BLaER1 (cell line): ENCODE measurements around the gene PTPRK.

Experiments used
- H3K27ac ChIP-seq: shearing (Covaris generic); formaldehyde crosslinking; 2 replicates; pipeline ENCODE4 v1.8.1; 2022
- H3K27me3 ChIP-seq: shearing (Covaris generic); formaldehyde crosslinking; 2 replicates; pipeline ENCODE4 v1.8.1; 2022
- H3K36me3 ChIP-seq: shearing (Covaris generic); formaldehyde crosslinking; 2 replicates; pipeline ENCODE4 v1.8.1; 2022
- H3K4me1 ChIP-seq: shearing (Covaris generic); formaldehyde crosslinking; 2 replicates; pipeline ENCODE4 v1.8.1; 2022
- H3K4me2 ChIP-seq: shearing (Covaris generic); formaldehyde crosslinking; 2 replicates; pipeline ENCODE4 v1.8.1; 2022
- H3K4me3 ChIP-seq: shearing (Covaris generic); formaldehyde crosslinking; 2 replicates; pipeline ENCODE4 v1.8.1; 2022
- H3K9ac ChIP-seq: shearing (Covaris generic); formaldehyde crosslinking; 2 replicates; pipeline ENCODE4 v1.8.1; 2022
- H3K9me3 ChIP-seq: shearing (Covaris generic); formaldehyde crosslinking; 2 replicates; pipeline ENCODE4 v1.8.1; 2022
- H4K20me1 ChIP-seq: shearing (Covaris generic); formaldehyde crosslinking; 2 replicates; pipeline ENCODE4 v1.8.1; 2022
- Cebpa-rat ChIP-seq: shearing (Covaris generic); IDR thresholded peaks from 2 replicates; pipeline ENCODE4 v1.8.1; 2022

The PTPRK gene

GRCh38 chr6:128409003-128409402, 111.4 kb downstream of the PTPRK start:
- TF ChIP-seq Cebpa-rat = no peak
- Histone ChIP-seq H3K27ac (no peak overlapping the region), H3K27me3 (no peaks in the 10 kb centered on the region), H3K4me3 (no peak overlapping the region), H3K9me3 (no peaks in the 10 kb centered on the region), H4K20me1 (no peaks in the 10 kb centered on the region), H3K36me3 (no peaks in the 10 kb centered on the region), H3K9ac (no peak overlapping the region), H3K4me1 (no peaks in the 10 kb centered on the region), H3K4me2 (no peak overlapping the region)

- H3K4me3 ChIP-seq = no peak overlapping the region
- no peak overlapping the region for H3K4me2 ChIP-seq
- no peaks in the 10 kb centered on the region for H3K27me3 ChIP-seq
- H3K36me3 ChIP-seq = no peaks in the 10 kb centered on the region
- H3K9ac ChIP-seq = no peak overlapping the region
- H4K20me1 ChIP-seq = no peaks in the 10 kb centered on the region
- no peak overlapping the region for H3K27ac ChIP-seq
- TF ChIP-seq Cebpa-rat = no peak
- no peaks in the 10 kb centered on the region for H3K4me1 ChIP-seq
- no peaks in the 10 kb centered on the region for H3K9me3 ChIP-seq
Measured at GRCh38 chr6:128406453-128406852, 113.9 kb downstream of the PTPRK start.

- Histone ChIP-seq H4K20me1 (no peaks in the 10 kb centered on the region), H3K27me3 (no peaks in the 10 kb centered on the region)
- no peak for TF ChIP-seq Cebpa-rat
Measured at GRCh38 chr6:128403618-128404444, 116.6 kb downstream of the PTPRK start.

GRCh38 chr6:128400875-128401274, 119.5 kb downstream of the PTPRK start:
- Histone ChIP-seq H3K27ac (no peak overlapping the region), H3K4me3 (no peak overlapping the region), H3K36me3 (0 out of 2 replicates have a peak, but pooled peaks cover 5% of the 10 kb centered on the region), H3K9me3 (no peaks in the 10 kb centered on the region), H3K27me3 (no peaks in the 10 kb centered on the region), H3K4me2 (no peak overlapping the region), H3K4me1 (no peaks in the 10 kb centered on the region), H4K20me1 (no peaks in the 10 kb centered on the region), H3K9ac (no peak overlapping the region)
- no peak for TF ChIP-seq Cebpa-rat

More at GRCh38 chr6:128403618-128404444, 116.6 kb downstream of the PTPRK start:
- Histone ChIP-seq H3K9me3 (no peaks in the 10 kb centered on the region), H3K4me2 (no peak overlapping the region), H3K9ac (no peak overlapping the region), H3K27ac (no peak overlapping the region), H3K4me1 (no peaks in the 10 kb centered on the region), H3K36me3 (no peaks in the 10 kb centered on the region), H3K4me3 (no peak overlapping the region)

- TF ChIP-seq Cebpa-rat = no peak
- no peaks in the 10 kb centered on the region for H3K4me1 ChIP-seq
- no peaks in the 10 kb centered on the region for H3K9me3 ChIP-seq
- 0 out of 2 replicates have a peak, but pooled peaks cover 5% of the 10 kb centered on the region for H3K36me3 ChIP-seq
- no peak overlapping the region for H3K4me3 ChIP-seq
- no peak overlapping the region for H3K9ac ChIP-seq
- H4K20me1 ChIP-seq = no peaks in the 10 kb centered on the region
- no peaks in the 10 kb centered on the region for H3K27me3 ChIP-seq
- no peak overlapping the region for H3K27ac ChIP-seq
- H3K4me2 ChIP-seq = no peak overlapping the region
Measured at GRCh38 chr6:128397996-128398395, 122.4 kb downstream of the PTPRK start.

GRCh38 chr6:128395596-128395995, 124.8 kb downstream of the PTPRK start:
- no peak for TF ChIP-seq Cebpa-rat
- H3K9ac ChIP-seq = no peak overlapping the region
- no peak overlapping the region for H3K4me3 ChIP-seq
- no peak overlapping the region for H3K27ac ChIP-seq
- no peak overlapping the region for H3K4me2 ChIP-seq
- no peaks in the 10 kb centered on the region for H3K9me3 ChIP-seq
- no peaks in the 10 kb centered on the region for H3K27me3 ChIP-seq
- 0 out of 2 replicates have a peak, but pooled peaks cover 5% of the 10 kb centered on the region for H3K36me3 ChIP-seq
- H4K20me1 ChIP-seq = no peaks in the 10 kb centered on the region
- H3K4me1 ChIP-seq = no peaks in the 10 kb centered on the region

GRCh38 chr6:128395188-128395587, 125.2 kb downstream of the PTPRK start:
- no peak overlapping the region for H3K27ac ChIP-seq

GRCh38 chr6:128394167-128394566, 126.2 kb downstream of the PTPRK start:
- Histone ChIP-seq H3K27me3 (no peaks in the 10 kb centered on the region), H3K9ac (no peak overlapping the region), H3K36me3 (0 out of 2 replicates have a peak, but pooled peaks cover 5% of the 10 kb centered on the region), H3K4me2 (no peak overlapping the region), H4K20me1 (no peaks in the 10 kb centered on the region), H3K4me1 (no peaks in the 10 kb centered on the region), H3K9me3 (no peaks in the 10 kb centered on the region), H3K4me3 (no peak overlapping the region), H3K27ac (no peak overlapping the region)
- TF ChIP-seq Cebpa-rat = no peak

More at GRCh38 chr6:128395188-128395587, 125.2 kb downstream of the PTPRK start:
- Histone ChIP-seq H4K20me1 (no peaks in the 10 kb centered on the region), H3K4me1 (no peaks in the 10 kb centered on the region), H3K27me3 (no peaks in the 10 kb centered on the region), H3K4me2 (no peak overlapping the region), H3K9me3 (no peaks in the 10 kb centered on the region), H3K36me3 (0 out of 2 replicates have a peak, but pooled peaks cover 5% of the 10 kb centered on the region), H3K9ac (no peak overlapping the region), H3K4me3 (no peak overlapping the region)
- no peak for TF ChIP-seq Cebpa-rat

GRCh38 chr6:128389820-128390534, 130.4 kb downstream of the PTPRK start:
- H3K9ac ChIP-seq = no peak overlapping the region
- TF ChIP-seq Cebpa-rat = no peak
- H3K4me2 ChIP-seq = no peak overlapping the region

GRCh38 chr6:128388380-128388779, 132.0 kb downstream of the PTPRK start:
- Histone ChIP-seq H3K27me3 (no peaks in the 10 kb centered on the region), H3K4me2 (no peak overlapping the region), H3K9me3 (no peaks in the 10 kb centered on the region), H3K36me3 (no peaks in the 10 kb centered on the region), H3K4me1 (no peaks in the 10 kb centered on the region), H3K9ac (no peak overlapping the region), H3K27ac (no peak overlapping the region), H3K4me3 (no peak overlapping the region), H4K20me1 (no peaks in the 10 kb centered on the region; the same call in 1 of the 2 replicates)
- no peak for TF ChIP-seq Cebpa-rat

More at GRCh38 chr6:128389820-128390534, 130.4 kb downstream of the PTPRK start:
- H3K9me3 ChIP-seq = no peaks in the 10 kb centered on the region
- no peaks in the 10 kb centered on the region; the same call in 1 of the 2 replicates for H4K20me1 ChIP-seq
- no peaks in the 10 kb centered on the region for H3K36me3 ChIP-seq
- H3K27ac ChIP-seq = no peak overlapping the region
- H3K27me3 ChIP-seq = no peaks in the 10 kb centered on the region
- no peak overlapping the region for H3K4me3 ChIP-seq
- H3K4me1 ChIP-seq = no peaks in the 10 kb centered on the region
